ENCODE data around the gene CROCC2. TPM values are rescaled to one million over a fixed set of nuclear protein-coding genes. Genes with fewer than 3 reads are reported as not detected.

Gene CROCC2
- total and polyA plus RNA-seq, 2 donors (not counting 1 experiment from before 2014, with no cell fraction given) = not detected

DNA sequence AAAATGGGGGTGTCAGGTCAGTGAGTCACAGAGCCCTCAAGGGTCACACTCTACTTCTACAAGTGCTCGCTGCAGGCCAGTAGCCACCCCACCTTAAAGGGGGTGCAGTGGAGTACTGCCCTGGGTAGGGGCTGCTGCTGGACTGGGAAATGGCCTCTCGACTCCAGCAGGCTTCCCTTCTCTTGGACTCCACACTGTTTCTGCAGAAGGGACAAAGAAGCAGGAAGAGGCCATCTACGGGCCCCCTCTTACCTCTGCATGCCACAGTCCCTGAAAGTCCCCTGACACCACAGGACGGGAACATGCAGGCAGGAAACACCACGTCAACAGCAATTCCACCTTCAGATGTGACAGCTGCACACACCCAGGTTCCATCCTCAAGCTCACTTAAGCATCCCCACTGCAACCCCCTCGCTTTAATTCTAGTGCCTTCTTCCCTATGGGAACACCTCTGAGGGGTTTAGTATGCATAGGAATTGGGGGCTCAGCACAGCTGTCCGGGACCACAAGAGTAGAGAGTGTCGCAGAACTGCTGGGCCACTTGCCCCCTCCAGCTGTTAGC lies 114.6 kb downstream of the CROCC2 start:
- H3K4me1 Mint-ChIP-seq = no peaks in the 10 kb centered on the region
- Histone ChIP-seq H3K36me3 (replicated peaks in 1 of 2; ENCODE audit: control extremely low read depth in 1 of 2, control insufficient read depth in 1 of 2, extremely low read depth in 1 of 2, insufficient read depth in 2 of 2, low read length in 1 of 2) (no peaks in the 10 kb centered on the region), H3K4me2 (replicated peaks; ENCODE audit: low read depth, low read length, poor library complexity, severe bottlenecking) (no peak overlapping the region), H3K9ac (ENCODE audit: low read length) (no peak overlapping the region), H3K27me3 (replicated peaks in 1 of 4; ENCODE audit: control extremely low read depth in 1 of 4, control insufficient read depth in 3 of 4, insufficient read depth in 4 of 4, low read length in 3 of 4) (no peaks in the 10 kb centered on the region), H2AFZ (ENCODE audit: insufficient read depth, low read depth, low read length, poor library complexity, severe bottlenecking) (no peak overlapping the region), H3K9me3 (ENCODE audit: control extremely low read depth in 1 of 3, control insufficient read depth in 2 of 3, insufficient read depth in 1 of 3, low read length in 2 of 3) (peaks cover 2 to 16% (median 15%) of the 10 kb centered on the region in 3 donors), H4K20me1 (ENCODE audit: control insufficient read depth, insufficient read depth, low read length, poor library complexity, severe bottlenecking) (no peaks in the 10 kb centered on the region), H3K27ac (ENCODE audit: low read length in 2 of 2) (no peak overlapping the region), H3K79me2 (ENCODE audit: control insufficient read depth, insufficient read depth, low read length) (no peaks in the 10 kb centered on the region), H3K4me1 (ENCODE audit: control insufficient read depth in 2 of 2, insufficient read depth in 2 of 2, low read length in 2 of 2) (no peaks in the 10 kb centered on the region), H3K4me3 (ENCODE audit: control extremely low read depth in 1 of 5, extremely low read depth in 1 of 5, insufficient read depth in 1 of 5, low read depth in 2 of 5, low read length in 4 of 5) (no peak overlapping the region)
- TF ChIP-seq CTCF (IDR thresholded peaks at IDR 0.05) = no peak
- TF ChIP-seq EZH2 (IDR thresholded peaks at IDR 0.05; ENCODE audit: borderline replicate concordance, insufficient read depth, low read depth, low read length, poor library complexity, severe bottlenecking) = no peak
- H3K27ac Mint-ChIP-seq = no peak overlapping the region
- intact Hi-C loops (cut with micrococcal nuclease) = no loop called here
- no peak overlapping the region for H3K4me3 Mint-ChIP-seq
- DNase-seq (no peak), ATAC-seq (ENCODE audit: low read depth) (no peak)
- ChIA-PET CTCF (no interaction called here), POLR2A (interaction anchor here (0.6 to 1.1 kb wide), 2 partner anchors 39 to 72 kb away, joined by 3 read pairs; no protein-coding TSS in a partner anchor)
- H3K9me3 Mint-ChIP-seq (ENCODE audit: insufficient read depth) = peaks cover 9% of the 10 kb centered on the region
- no peaks in the 10 kb centered on the region for H3K27me3 Mint-ChIP-seq
- 83% methylated on average over 6 of the region's 8 CpGs for WGBS (ENCODE audit: insufficient coverage)

- no peak overlapping the region for H3K4me2 ChIP-seq (replicated peaks; ENCODE audit: low read depth, low read length, poor library complexity, severe bottlenecking)
- Mint-ChIP-seq H3K9me3 (ENCODE audit: insufficient read depth) (peaks cover 19% of the 10 kb centered on the region), H3K27me3 (no peaks in the 10 kb centered on the region), H3K27ac (no peak overlapping the region), H3K4me3 (no peak overlapping the region), H3K4me1 (peaks cover 3% of the 10 kb centered on the region)
- intact Hi-C loops (cut with micrococcal nuclease) = no loop called here
- ChIA-PET CTCF (no interaction called here), POLR2A (interaction anchor here (0.7 kb wide), 1 partner anchor 288 kb away, joined by 3 read pairs; no protein-coding TSS in a partner anchor)
- H2AFZ ChIP-seq (ENCODE audit: insufficient read depth, low read depth, low read length, poor library complexity, severe bottlenecking) = no peak overlapping the region
- peaks cover 3 to 42% (median 30%) of the 10 kb centered on the region in 3 donors for H3K9me3 ChIP-seq (ENCODE audit: control extremely low read depth in 1 of 3, control insufficient read depth in 2 of 3, insufficient read depth in 1 of 3, low read length in 2 of 3)
- TF ChIP-seq CTCF (IDR thresholded peaks at IDR 0.05) = no peak
- no peak for TF ChIP-seq EZH2 (IDR thresholded peaks at IDR 0.05; ENCODE audit: borderline replicate concordance, insufficient read depth, low read depth, low read length, poor library complexity, severe bottlenecking)
- ATAC-seq (ENCODE audit: low read depth) (no peak), DNase-seq (no peak)
- H3K4me3 ChIP-seq (ENCODE audit: control extremely low read depth in 1 of 5, extremely low read depth in 1 of 5, insufficient read depth in 1 of 5, low read depth in 2 of 5, low read length in 4 of 5) = no peak overlapping the region
- no peaks in the 10 kb centered on the region for H3K36me3 ChIP-seq (replicated peaks in 1 of 2; ENCODE audit: control extremely low read depth in 1 of 2, control insufficient read depth in 1 of 2, extremely low read depth in 1 of 2, insufficient read depth in 2 of 2, low read length in 1 of 2)
- no CpG with 5 or more reads among the region's 1 CpG for WGBS (ENCODE audit: insufficient coverage)
- no peaks in the 10 kb centered on the region for H4K20me1 ChIP-seq (ENCODE audit: control insufficient read depth, insufficient read depth, low read length, poor library complexity, severe bottlenecking)
- peaks cover 2 to 5% of the 10 kb centered on the region in 2 donors for H3K4me1 ChIP-seq (ENCODE audit: control insufficient read depth in 2 of 2, insufficient read depth in 2 of 2, low read length in 2 of 2)
- no peak overlapping the region for H3K27ac ChIP-seq (ENCODE audit: low read length in 2 of 2)
- H3K27me3 ChIP-seq (replicated peaks in 1 of 4; ENCODE audit: control extremely low read depth in 1 of 4, control insufficient read depth in 3 of 4, insufficient read depth in 4 of 4, low read length in 3 of 4) = peaks cover 0 to 3% (median 0%) of the 10 kb centered on the region in 4 experiments
- H3K9ac ChIP-seq (ENCODE audit: low read length) = no peak overlapping the region
- no peaks in the 10 kb centered on the region for H3K79me2 ChIP-seq (ENCODE audit: control insufficient read depth, insufficient read depth, low read length)
Observed at GRCh38 chr2:241025639-241026038, 119.5 kb downstream of the CROCC2 start.

Measured in B cell (primary cell).